ENCODE results near the gene FAM98C.

- no peak for TF ChIP-seq CTCF (IDR thresholded peaks at IDR 0.05; ENCODE audit: low read depth, low read length)
- TF ChIP-seq EZH2phosphoT487 (IDR thresholded peaks at IDR 0.05; ENCODE audit: low read depth) = no peak
These were observed 6.8 kb downstream of the FAM98C start for GRCh38 chr19:38409631-38410133.

Data from OCI-LY3 (cell line).